Globus pallidus (tissue), 1 donor: ENCODE data around the gene SAMD14.

Source experiments
- DNase-seq: peaks from one replicate; pipeline ENCODE4 v3.0.0-alpha.2; 2015; ENCODE audit warnings: low spot score

SAMD14 gene

DNA sequence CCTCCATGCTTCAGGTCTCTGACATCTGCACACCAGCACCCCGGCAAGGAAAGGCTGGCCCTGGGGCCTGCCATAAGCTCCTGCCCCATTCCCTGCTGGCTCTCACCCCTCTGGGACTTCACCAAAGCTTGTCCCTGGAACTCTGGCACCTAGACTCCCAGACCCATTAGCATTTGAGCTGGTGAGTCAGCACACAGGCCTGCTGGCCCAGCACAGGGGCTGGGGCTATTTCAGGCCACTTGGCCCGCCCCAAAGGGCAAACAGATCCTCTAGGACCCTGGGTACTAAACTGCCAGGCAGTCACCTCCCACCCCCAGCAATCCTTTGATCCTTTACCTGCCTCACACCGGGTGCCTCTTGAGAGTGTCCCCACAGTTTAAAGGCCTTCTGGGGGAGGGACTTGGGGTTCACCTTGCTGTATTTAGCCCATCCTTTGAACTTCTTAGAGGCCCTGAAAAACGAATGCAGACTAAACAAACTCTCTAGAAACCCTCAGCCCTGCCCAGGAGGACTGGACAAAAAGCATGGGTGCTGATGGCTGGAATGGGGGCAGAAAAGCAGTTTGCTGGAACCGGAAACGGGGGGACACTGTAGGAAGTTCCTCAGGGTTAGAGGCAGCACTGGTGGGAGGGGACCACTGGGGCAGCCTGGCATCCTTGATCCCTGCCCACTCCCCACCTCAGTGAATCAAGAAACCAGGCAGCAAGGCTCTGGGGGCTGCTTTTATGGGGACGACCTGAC, 3.2 kb upstream of the SAMD14 start:
- DNase-seq = no peak

DNA sequence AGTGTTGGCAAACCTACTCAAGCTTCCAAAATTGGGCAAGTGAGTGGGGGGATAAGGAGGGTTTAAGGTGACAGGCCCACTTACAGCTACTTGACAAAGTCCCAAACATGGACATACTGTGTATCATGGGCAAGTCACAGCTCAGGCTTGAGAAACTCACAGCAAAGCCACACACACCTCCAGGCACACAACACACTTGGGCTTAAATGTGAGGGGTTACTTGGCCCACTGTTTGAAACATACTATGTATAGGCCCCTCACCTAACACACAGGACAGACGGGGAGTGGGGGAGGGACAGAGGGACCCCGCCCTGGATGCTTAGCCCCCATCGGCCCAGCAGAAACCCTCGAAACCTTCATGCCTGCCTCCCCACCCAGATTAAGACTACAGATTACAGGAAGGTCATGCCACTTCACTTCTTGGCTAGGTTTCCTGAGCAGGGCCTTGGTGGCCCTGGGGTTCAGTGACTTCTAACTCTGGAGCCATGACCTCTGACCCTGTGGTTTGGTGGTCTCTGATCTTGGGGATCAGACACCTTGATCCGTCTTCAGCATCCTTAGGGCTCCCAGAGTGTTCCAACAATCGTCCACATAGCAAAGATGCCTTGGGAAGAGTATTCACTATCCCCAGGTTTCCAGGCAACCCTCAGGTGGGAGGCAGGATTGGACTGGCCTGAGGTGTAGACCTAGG, 2.3 kb upstream of the SAMD14 start:
- DNase-seq = no peak

DNA sequence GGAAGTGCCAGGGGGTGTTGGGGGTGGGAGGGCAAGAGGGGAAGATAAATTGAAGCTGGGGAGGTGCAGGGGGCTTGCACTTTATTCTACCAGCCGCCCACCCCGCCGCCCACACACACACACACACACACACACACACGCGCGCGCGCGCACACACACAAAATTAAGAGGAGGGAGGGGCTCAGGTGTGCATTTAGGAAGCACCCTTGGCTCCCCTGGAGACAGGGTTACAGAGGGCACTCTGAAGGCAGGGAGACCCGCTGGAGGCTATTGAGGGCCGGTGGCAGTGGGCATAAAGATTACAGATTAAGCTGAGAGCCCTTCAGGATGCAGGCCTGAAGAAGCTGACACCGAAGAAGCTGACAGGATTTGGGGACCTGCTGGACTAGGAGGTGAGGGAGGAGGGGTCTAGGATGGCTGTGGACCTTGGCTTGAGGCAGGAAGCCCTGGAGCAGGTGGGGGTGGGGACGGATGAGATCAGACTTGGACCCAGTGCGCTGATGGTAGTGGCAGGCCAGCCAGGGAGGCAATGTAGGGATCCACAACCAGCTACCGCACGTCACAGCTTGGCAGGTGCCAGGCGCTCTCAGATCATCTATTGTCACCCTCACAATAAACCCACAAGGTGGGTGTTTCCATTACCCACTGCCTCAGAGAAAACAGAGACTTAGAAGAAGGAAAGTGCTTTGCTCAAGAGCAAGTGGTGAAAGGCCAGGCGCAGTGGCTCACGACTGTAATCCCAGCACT, 772 bp upstream of the SAMD14 start:
- DNase-seq = no peak

DNA sequence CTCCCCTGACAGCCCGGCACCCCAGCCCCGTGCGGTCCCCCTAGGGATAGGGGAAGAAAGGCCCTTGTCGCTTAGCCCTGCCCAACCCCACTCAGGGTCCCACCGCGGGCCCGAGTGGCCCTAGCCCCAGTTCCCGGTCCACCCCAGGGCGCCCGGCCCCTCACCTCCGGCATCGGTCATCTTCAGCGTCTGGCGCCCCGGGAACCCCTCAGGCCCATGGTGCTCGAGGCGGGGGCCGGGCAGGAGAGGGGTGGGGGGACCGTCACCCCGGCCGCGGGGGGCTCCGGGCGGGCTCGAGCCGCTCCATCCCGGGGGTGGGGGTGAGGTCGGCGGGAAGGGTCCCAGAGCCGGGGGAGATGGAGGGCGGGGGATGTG, 620 bp downstream of the SAMD14 start:
- DNase-seq = no peak

DNA sequence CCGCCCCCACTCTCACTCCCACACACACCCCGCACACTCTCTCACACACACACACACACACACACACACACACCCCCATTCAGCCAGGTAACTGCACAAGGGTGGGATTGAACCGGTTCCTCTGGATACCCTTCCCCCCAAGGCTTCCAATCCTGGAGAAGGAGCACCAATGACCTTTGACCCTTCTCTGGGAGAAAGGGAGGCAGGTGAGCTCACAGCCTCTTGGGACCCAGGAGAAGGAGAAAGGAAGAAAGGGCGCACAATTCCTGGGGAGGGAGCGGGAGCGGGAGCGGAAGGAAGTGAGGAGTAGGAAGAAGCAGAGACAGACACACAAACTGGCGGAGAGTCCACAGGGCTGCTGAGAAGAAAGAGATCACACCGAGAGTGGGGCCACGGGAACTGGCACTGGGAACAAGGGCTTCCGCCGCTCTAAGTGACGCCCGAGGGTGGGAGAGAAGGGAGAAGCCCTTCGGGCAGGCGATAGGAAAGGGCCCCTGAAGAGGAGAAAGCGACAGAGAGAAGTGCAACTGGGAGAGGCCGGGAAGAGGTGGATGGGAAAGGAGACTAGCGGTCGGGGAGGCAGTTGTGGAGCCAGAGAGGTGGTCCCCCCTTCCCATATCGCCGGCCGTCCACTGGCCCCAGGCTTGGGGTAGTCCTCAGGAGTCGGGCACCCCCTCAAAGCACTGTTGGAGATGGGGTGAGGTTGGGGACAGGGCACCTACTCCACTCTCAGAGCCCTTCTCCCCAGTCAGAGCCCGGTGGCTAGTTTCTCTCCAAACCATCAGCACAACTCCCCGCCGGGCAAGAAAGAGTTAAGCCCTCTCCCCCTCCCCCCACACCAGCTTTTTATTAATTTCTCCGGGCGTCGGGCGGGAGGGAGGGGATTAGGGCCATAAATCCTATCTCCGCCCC, 1.3 kb downstream of the SAMD14 start:
- no peak for DNase-seq

DNA sequence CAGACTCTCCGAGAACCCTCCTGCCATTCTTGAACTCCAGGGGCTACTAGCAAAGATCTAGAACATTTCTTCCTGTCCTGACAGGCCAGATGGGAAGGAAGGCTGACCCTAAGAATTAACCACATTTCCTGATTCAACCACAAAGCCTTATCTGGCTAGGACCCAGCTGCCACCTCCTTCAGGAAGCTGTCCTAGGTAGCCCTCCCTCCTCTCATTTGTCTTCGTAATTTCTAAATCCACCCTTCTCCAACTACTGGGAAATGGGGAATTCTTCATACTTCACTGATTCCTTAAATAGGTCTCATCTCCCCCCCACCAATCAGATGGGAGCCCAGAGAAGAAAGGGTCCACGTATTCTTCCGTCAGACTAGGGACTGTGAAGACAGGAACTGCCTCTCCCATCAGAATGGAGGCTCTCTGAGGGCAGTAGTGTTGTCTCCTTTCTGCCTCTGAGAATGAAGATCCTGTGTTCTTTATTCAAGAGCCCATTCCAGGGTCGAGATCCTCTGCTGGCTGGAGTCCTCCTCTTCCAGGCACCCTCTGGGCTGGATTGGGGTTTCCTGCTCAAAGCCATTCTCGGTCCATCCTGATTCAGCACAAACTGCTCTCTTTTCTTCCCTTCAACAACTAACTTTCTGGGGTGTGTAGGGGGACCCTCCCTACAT, 2.1 kb downstream of the SAMD14 start:
- DNase-seq = no peak

DNA sequence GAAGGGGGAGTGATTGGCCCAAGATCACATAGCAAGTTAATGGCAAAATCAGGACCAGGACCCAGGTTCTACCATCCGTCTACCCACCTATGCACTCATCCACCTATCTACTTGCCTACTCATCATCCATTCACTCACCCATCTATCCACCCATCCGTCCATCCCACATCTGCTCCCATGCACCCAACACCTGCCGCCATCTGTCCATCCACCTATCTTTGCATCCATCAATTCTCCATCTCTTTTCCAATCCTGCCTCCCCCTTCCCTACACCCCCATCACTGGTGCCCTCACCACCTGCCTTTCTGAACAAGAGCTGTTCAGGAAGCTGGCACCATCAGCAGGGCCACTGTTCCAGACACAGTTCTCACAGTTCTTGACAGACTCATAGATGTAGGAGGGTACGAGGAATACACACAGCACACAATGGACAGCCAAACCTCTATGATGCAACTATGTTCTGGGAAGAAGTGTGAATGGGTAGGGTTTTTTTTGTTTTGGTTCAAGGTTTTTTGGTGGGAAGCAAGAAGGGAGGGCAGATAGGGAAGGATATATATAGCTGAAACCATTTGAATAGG, 4.5 kb downstream of the SAMD14 start:
- DNase-seq = no peak

DNA sequence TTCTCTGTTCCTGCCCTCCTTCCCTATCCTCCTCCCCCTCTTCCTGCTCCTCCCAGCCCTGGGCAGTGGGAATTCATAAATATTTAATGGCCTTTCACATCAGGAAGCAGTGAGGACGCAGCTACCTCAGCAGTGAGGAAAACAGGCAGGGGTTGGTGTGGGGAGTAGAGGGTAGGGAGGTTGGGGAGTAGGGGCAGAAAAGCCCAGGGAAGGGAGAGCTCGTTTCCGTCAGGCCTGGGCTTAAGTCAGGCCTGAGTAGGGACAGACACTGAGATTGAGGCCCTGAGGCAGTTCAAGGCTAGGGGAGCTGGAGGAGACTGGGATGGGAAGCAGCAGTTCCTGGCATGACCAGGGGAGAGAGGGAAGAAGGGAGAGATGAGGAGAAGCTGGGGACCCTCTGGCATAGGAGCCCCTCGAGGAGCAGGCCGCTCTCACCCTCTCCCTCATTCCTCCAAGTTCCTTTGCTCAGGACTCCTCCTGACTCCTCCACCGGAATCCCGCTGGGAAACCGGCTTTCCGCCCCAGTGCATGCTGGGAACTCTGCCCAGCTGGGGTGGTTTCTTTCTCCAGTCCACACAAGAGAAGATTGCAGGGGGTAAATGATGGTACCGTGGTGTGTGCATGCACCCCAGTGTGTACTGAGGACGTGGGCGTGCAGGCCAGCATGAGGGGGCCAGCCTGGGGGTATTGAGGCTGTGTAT, 6.2 kb downstream of the SAMD14 start:
- no peak for DNase-seq

DNA sequence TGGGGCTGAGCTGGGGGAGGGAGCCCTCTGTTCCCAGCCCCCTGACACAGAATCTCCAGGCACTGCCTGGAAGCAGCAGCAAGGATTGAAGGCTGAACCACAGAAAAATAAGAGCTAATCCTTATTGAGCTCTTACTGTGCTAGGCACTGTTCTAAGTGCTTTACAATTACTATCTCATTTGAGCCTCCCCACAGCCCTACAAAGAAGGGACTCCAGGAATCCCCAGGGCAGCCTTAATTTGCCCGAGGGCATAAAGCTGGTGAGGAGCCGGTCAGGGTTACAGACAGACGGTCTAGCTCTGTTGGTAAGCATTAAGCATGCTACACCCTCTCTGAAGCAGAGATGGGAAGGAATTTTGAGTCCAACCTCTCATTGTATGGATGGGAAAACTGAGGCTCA, 7.0 kb downstream of the SAMD14 start:
- no peak for DNase-seq

DNA sequence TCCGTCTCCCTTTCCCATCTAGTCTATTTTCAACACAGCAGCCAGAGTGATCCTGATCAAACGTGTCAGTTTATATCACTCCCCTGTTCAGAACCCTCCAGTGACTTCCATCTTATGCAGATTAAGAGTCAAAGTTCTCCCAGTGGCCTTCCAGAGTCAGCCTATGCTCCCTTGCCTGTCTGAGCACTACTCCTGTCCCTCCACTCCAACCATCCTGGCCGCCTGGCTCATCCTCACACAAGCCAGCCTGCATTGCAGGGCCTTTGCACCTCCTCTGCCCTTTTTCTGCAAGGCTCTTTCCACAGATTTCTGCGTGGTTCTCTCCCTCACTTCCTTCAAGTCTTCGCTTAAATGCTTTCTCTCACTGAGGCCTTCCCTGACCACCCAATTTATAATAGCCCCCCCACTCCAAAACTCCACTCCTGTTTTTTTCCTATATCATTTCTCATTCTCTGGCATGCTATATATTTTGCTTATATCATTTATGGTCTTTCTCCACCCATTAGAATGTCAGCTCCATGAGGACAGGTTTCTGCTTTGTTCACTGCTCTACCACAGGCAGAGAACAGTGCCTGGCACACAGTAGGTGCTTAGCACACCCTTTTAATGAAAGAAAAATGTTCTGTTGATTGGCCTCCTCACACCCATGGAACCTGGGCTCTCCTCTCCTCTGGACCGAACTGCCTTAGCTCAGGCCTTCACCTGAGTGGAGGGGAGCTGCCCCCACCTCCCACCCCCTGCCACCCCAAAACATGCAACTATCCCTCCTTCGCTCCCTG, 9.3 kb downstream of the SAMD14 start:
- no peak for DNase-seq

DNA sequence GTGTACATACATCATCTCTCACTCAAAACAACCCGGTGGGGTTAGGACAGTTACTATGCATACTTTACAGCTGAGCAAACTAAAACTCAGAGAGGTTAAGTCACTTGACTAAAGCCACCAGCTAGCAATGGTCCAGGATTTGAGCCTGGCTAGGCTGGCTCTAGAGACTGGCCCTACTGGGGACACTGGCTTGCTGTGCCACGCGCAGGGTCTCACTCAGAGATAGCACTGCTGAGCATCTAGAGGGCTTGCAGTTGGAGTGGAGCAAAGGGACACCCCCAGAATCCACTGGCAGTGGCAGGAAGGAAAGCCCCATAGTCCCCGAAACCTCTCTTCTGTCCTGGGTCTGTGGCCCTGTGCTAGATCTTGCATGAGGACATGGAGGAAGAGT, 11.1 kb downstream of the SAMD14 start:
- no peak for DNase-seq

DNA sequence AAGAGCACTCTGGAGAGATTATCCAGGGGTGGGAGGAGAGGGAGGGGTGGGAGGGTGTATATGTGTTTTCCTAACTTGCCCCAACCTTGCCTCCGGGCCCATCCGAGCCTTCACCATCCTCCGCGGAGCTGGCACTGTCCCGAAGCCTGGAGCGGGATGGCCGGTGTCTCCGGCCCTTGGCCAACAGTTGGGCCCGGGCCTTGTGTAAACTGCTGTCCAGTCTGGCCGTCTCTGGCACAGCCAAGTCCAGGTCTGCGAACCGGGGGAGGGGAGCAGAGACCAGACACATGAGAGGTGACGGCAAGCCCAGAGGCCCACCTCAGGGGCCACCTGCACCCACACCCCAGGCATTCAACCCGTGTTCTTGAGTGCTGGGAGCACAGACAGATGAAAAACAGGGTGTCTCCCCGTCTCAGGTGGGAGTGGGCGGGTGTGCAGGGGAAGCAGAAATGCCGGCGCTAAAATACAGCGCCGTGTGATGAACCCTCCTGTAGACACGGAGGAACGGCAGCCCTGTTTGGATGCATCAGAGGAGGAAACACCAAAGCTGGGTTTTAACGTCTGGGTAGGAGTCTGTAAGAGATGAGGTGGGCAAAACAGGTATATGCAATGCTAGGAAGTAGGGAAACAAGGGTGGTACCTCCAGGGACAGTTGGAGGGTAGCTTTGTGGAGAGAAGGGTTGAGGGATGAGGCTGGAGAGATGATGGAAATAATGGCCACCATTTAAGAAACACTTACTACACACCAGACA, 11.7 kb downstream of the SAMD14 start:
- DNase-seq = no peak

DNA sequence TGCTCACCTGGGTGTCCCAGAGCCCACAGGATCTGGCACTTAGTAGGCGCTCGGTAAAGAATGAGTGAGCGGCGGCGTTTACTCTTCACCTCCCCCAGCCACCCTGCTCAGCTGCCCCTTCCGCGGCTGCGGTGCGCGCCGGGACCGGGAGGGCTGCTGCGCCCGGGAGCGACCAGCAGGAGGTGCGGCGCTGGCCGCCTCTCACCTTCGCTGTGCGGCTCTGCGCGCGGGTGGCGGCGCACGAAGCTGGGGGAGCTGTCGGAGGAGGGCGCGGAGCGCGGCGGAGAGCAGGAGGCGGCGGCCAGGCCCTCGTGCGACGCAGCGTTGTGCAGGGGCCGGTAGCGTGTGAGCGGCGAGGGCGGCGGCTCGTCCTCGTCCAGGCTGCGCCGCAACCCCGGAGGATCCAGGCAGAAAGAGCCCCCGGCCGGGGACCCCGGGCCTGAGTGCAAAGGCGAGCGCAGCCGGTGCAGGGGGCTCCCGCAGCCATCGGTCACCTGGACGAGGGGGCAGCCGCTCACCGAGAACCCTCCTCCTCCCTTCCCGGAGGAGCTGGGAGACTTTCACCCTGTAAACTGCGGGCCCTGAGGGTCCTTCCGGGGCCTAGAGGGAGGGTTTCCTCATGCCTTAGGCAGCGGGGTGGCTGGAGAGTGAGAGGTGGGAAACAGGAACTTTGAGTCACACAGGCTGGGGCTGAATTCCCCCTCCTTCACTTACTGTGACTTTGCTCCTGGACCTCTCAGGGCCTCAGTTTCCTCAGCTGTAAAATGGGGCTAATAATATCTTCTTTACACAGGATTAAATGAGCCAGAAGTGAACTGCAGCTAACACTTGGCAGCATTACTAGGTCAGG, 12.5 kb downstream of the SAMD14 start:
- no peak for DNase-seq

DNA sequence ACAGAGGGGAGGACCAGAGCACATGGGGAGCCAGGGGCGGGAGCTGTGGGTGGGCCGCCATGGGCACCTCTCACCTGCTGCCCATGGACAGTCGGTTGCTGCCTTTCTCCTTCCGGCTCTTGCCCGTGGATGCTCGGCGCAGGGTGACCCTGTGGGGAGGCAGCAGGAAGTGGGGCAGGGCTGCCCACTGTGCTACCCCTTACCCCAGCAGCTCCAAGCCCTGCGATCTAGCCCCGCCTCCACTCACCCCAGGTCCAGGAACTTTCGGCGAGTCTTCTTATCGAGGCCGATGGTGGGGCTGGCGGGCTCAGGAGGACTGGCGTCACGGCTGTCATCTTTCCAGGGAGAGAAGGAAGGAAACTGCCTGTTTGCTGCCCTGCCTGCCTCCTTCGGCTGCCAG, 14.2 kb downstream of the SAMD14 start:
- DNase-seq = no peak

DNA sequence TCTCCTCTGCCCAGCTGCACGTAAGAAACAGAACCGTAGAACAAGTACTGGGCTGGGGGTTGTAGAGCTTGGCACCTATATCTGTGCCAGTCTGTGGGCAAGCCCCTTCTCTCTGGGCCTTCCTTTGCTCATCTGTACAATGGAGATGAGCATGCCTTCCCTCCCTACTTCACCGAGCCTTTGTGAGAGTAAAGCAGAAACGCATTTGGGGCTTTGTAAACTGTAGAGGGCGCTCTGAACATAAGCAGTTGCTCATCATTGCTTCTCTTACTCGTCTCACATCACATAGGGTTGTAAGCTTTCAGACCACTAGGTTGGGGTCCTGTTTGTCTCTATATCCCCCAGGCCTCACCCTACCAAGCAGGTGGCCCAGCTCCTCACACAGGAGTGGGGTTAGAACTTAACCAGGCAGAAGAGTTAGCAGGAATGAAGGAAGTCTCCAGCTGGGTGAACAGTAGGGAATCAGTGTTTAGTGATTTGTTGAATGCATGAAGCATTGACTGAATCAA, 15.1 kb downstream of the SAMD14 start:
- peak; percentile 45 for DNase-seq

DNA sequence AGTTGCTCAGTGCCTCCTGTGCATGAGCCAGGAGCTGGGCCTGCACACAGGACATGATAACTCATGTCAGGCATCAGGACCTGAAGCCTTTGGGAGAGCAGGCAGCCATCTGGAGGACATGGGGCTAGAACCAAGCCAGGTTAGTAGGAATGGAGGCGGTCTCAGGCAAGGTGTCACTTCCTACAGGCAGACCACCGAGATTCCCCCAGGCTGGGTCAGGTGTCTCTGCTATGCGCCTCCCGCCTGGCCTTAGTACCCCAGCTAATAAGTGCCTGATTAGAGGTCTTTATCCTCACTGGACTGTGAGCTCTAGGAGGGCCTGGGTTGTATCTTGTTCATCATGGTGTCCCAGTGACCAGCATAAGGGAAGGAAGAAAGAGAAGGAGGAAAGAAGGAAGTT, 15.6 kb downstream of the SAMD14 start:
- no peak for DNase-seq

DNA sequence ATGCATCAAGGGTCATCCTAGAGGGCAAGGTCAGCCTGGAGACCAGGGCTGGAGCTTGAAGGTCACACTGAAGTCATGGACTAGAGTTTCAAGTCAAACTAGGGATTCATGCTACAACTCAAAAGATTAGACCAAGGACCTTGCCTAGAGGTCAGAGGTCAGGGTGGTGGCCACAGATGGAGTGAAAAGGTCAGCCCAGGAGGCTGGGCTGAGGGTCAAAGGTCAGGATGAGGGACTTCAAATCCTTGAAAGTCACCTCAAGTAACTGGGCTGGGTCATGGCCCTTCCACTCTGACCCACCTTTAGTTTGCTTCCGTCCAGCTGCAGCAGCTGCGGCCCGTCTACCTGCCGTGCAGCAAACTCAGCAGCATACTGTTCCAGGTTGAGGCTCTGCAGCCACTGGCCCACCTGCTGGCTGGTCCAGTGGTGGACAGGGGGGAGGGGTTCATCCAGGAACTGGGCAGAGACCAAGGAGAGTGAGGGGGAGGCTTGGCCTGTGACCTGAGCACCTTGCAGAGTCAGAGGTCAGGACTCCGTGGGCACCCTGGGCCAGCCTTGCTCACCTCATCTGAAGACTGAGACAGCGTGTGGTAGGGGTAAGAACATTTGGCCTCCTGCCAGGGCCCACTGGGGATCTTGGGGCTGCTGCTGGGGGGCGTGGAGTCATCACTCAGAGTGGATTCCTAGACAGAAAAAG, 16.2 kb downstream of the SAMD14 start:
- no peak for DNase-seq
